CD4-positive, alpha-beta T cell treated with Interleukin-2 at 100 ng/mL for 4 hours (primary cell): ENCODE measurements around the gene SLC25A11.

Experiments used
- DNase-seq: peaks from one replicate; pipeline ENCODE4 v3.0.0-alpha.2; 2020; ENCODE audit warnings: low spot score

Gene SLC25A11

GRCh38 chr17:4895121-4895520 is 44.7 kb downstream of the SLC25A11 start:
- no peak for DNase-seq

- DNase-seq = no peak
Observed at GRCh38 chr17:4893721-4894560, 45.9 kb downstream of the SLC25A11 start.

- DNase-seq = no peak
Observed at GRCh38 chr17:4893272-4893671, 46.6 kb downstream of the SLC25A11 start.

GRCh38 chr17:4892499-4893221 is 47.2 kb downstream of the SLC25A11 start:
- no peak for DNase-seq

GRCh38 chr17:4891411-4892410 is 48.1 kb downstream of the SLC25A11 start:
- DNase-seq = no peak

GRCh38 chr17:4887581-4887980 is 52.3 kb downstream of the SLC25A11 start:
- no peak for DNase-seq
